CD4-positive, alpha-beta T cell (primary cell): Measurements from ENCODE around the gene ALDH1A2. TPM values are rescaled to one million over a fixed set of nuclear protein-coding genes. Genes with fewer than 3 reads are reported as not detected.

Experiments used
- ATAC-seq: fragments of 200-7000 bp; cut with Tn5 transposase; one replicate; pipeline ENCODE4 v1.10.0; 2022; ENCODE audit warnings: mild to moderate bottlenecking; ENCODE audit not compliant: poor library complexity
- CTCF ChIA-PET: fragments of 350-600 bp; sonication (Branson Sonifier 250); formaldehyde crosslinking; loops from one replicate; lab custom pipeline; 2021; ENCODE audit warnings: antibody characterized with exemption, inconsistent platforms; lab: Charles Lee
- POLR2A ChIA-PET: fragments of 350-600 bp; sonication (Branson Sonifier 250); formaldehyde crosslinking; loops from one replicate; lab custom pipeline; 2021; ENCODE audit warnings: antibody characterized with exemption, inconsistent platforms; lab: Charles Lee
- DNase-seq, 14 experiments: peaks; one replicate each; pipeline ENCODE4 v3.0.0-alpha.2; 2013 to 2020; ENCODE audit warnings: mixed read lengths in 2 of 14
- H3K27ac ChIP-seq, 2 donors: one replicate each; pipeline versions ENCODE4 v1.5.1 to v1.7.0; 2013; ENCODE audit warnings: low read length in 2 of 2, low read depth in 1 of 2, mild to moderate bottlenecking in 1 of 2
- H3K27me3 ChIP-seq, 2 experiments: 1 replicate in 1 of 2; 2 replicates in 1 of 2; pipeline versions ENCODE4 v1.6.1 to v1.7.0; 2013; ENCODE audit warnings: low read length in 2 of 2, control low read depth in 1 of 2, mild to moderate bottlenecking in 1 of 2, moderate library complexity in 1 of 2; ENCODE audit not compliant: insufficient read depth in 2 of 2, control insufficient read depth in 1 of 2
- H3K36me3 ChIP-seq: one replicate; pipeline ENCODE4 v1.6.1; 2013; ENCODE audit warnings: low read length, control low read depth; ENCODE audit not compliant: insufficient read depth
- H3K4me1 ChIP-seq: one replicate; pipeline ENCODE4 v1.6.1; 2013; ENCODE audit warnings: low read length, control low read depth; ENCODE audit not compliant: insufficient read depth
- H3K4me3 ChIP-seq: one replicate; pipeline ENCODE4 v1.5.1; 2013; ENCODE audit warnings: mild to moderate bottlenecking, low read length, moderate library complexity
- H3K9me3 ChIP-seq, 2 experiments: 1 replicate in 1 of 2; 2 replicates in 1 of 2; pipeline versions ENCODE4 v1.6.1 to v1.7.0; 2013; ENCODE audit warnings: low read length in 2 of 2, mild to moderate bottlenecking in 2 of 2, control low read depth in 1 of 2, moderate library complexity in 1 of 2; ENCODE audit not compliant: control insufficient read depth in 1 of 2, insufficient read depth in 1 of 2
- H3K27ac Mint-ChIP-seq: one replicate; pipeline ENCODE4 v1.8.0; 2020; ENCODE audit warnings: mixed read lengths
- H3K27me3 Mint-ChIP-seq: one replicate; pipeline ENCODE4 v1.8.0; 2021; ENCODE audit warnings: mixed read lengths
- H3K36me3 Mint-ChIP-seq: one replicate; pipeline ENCODE4 v1.8.0; 2021; ENCODE audit warnings: low read depth, mixed read lengths
- H3K4me1 Mint-ChIP-seq: one replicate; pipeline ENCODE4 v1.8.0; 2021; ENCODE audit warnings: low read depth, mixed read lengths
- H3K4me3 Mint-ChIP-seq: one replicate; pipeline ENCODE4 v1.8.0; 2020; ENCODE audit warnings: mild to moderate bottlenecking, mixed read lengths
- H3K9me3 Mint-ChIP-seq: one replicate; pipeline ENCODE4 v1.8.0; 2020; ENCODE audit warnings: mixed read lengths
- intact Hi-C, 2 experiments: fragments of 100-400 bp; cut with DNase I in 1 of 2; cut with micrococcal nuclease in 1 of 2; formaldehyde crosslinking; loops; one replicate each; pipeline versions ENCODE4 v1.15.1 to v1.9.0; 2023 to 2025; cut with DNase I, micrococcal nuclease
- total RNA-seq, 174 experiments: library from RNA in 2 of 174; stranded (reverse) in 2 of 174; gene quantifications; one replicate each; pipeline ENCODE4 v1.2.3 and lab custom pipeline; 2021 to 2026
- TF ChIP-seq, protein P1 (sequence below): fragments of 200-600 bp; IDR thresholded peaks from one replicate; pipeline ENCODE4 v1.8.0; 2022; ENCODE audit warnings: antibody characterized with exemption, mild to moderate bottlenecking

Gene ALDH1A2
- total RNA-seq, 2 experiments from 2014 or later: not detected

DNA sequence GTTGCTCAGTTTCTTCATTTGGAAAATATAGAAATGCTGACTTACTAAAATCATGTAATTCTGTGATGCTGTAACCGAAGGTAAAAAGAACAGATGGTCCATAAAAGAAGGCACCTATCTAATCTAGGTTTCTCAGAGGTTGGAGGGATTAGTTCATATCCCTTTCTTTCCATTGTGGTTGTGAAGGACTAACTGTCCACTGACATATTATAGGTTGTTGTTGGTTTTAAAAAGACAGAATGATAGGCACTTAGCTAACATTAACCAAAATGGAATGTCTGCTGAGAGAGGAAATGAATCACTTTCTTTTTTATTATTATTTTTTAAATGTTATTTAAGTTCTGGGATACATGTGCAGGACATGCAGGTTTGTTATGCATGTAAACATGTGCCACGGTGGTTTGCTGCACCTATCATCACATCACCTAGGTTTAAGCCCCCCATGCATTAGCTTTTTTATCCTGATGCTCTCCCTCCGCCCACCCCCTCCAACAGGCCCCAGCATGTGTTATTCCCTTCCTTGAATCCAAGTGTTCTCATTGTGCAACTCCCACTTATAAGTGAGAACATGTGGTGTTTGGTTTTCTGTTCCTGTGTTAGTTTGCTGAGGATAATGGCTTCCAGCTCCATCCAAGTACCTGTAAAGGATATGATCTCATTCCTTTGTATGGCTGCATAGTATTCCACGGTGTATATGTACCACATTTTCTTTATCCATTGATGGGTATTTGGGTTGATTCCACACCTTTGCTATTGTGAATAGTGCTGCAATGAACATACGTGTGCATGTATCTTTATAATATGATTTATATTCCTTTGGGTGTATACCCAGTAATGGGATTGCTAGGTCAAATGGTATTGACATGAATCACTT lies 45.8 kb downstream of the ALDH1A2 start:
- CTCF ChIA-PET: no interaction called here
- Histone ChIP-seq H3K9me3 (peaks cover 8 to 14% of the 10 kb centered on the region in 2 experiments), H3K27me3 (peaks cover 8 to 12% of the 10 kb centered on the region in 2 experiments), H3K27ac (no peak overlapping the region), H3K4me3 (no peak overlapping the region), H3K36me3 (no peaks in the 10 kb centered on the region), H3K4me1 (no peaks in the 10 kb centered on the region)
- Mint-ChIP-seq H3K27ac (no peak overlapping the region), H3K27me3 (peaks cover 40% of the 10 kb centered on the region), H3K4me3 (no peak overlapping the region), H3K36me3 (no peaks in the 10 kb centered on the region), H3K9me3 (peaks cover 16% of the 10 kb centered on the region), H3K4me1 (no peaks in the 10 kb centered on the region)
- DNase-seq (no peak), ATAC-seq (no peak)
- intact Hi-C loops: no loop called here
- POLR2A ChIA-PET: no interaction called here
- TF ChIP-seq, protein P1, sequence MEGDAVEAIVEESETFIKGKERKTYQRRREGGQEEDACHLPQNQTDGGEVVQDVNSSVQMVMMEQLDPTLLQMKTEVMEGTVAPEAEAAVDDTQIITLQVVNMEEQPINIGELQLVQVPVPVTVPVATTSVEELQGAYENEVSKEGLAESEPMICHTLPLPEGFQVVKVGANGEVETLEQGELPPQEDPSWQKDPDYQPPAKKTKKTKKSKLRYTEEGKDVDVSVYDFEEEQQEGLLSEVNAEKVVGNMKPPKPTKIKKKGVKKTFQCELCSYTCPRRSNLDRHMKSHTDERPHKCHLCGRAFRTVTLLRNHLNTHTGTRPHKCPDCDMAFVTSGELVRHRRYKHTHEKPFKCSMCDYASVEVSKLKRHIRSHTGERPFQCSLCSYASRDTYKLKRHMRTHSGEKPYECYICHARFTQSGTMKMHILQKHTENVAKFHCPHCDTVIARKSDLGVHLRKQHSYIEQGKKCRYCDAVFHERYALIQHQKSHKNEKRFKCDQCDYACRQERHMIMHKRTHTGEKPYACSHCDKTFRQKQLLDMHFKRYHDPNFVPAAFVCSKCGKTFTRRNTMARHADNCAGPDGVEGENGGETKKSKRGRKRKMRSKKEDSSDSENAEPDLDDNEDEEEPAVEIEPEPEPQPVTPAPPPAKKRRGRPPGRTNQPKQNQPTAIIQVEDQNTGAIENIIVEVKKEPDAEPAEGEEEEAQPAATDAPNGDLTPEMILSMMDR: no peak

DNA sequence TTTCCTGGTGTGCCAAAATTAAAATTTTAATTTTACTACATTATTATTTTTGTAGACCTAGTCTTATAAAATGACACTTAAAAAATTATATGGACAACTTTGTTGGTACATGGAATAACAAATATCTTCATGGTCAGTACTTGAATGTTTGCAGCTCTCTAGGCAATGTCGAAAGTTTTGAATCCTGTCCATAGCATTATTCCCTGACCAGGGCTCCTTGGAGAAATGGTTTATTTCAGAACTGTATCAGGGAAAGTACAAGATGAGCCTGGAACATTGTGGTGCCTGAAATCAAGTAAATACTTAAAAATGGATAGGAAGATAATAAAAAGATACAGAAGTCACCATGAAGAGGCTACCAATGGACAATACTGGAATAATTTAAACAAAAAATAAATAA lies 47.6 kb downstream of the ALDH1A2 start:
- Histone ChIP-seq H3K4me1 (no peaks in the 10 kb centered on the region), H3K27me3 (peaks cover 8 to 17% of the 10 kb centered on the region in 2 experiments), H3K27ac (no peak overlapping the region), H3K9me3 (peaks cover 8 to 10% of the 10 kb centered on the region in 2 experiments), H3K36me3 (no peaks in the 10 kb centered on the region), H3K4me3 (no peak overlapping the region)
- H3K27ac Mint-ChIP-seq: no peak overlapping the region
- TF ChIP-seq, protein P1: no peak
- H3K9me3 Mint-ChIP-seq: peaks cover 7% of the 10 kb centered on the region
- no peak overlapping the region for H3K4me3 Mint-ChIP-seq
- DNase-seq (no peak), ATAC-seq (no peak)
- POLR2A ChIA-PET: no interaction called here
- H3K4me1 Mint-ChIP-seq: no peaks in the 10 kb centered on the region
- CTCF ChIA-PET: no interaction called here
- intact Hi-C loops: no loop called here
- no peaks in the 10 kb centered on the region for H3K36me3 Mint-ChIP-seq
- H3K27me3 Mint-ChIP-seq: peaks cover 58% of the 10 kb centered on the region

DNA sequence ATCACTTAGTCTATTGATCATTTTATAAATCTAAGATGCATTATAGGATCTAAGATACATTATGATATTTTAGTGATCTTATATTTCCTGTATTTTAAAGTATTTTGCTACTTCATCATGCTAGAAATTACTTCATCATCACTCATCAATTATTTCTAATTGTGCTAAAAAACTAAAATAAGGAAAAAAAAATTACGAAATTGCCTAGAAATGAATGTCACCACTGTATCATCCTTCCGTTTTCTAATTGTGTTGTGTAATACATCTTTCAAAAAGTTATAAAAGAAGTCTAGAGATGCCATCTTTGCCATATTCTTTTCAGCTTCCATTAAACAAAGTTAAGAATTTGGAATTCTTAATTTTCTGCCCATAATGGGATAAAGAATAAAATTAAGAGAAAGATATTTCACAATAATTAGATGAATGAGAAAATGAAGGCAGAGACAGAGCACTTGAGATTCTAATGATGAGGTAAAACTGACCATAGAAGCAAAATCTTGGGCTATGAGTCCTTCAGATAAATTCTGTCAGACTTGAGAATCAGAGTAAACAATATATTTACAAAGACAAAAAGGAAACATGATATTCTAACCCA lies 48.8 kb downstream of the ALDH1A2 start:
- peaks cover 57% of the 10 kb centered on the region for H3K27me3 Mint-ChIP-seq
- intact Hi-C loops: no loop called here
- TF ChIP-seq, protein P1: no peak
- Histone ChIP-seq H3K4me1 (no peaks in the 10 kb centered on the region), H3K9me3 (peaks cover 0 to 5% of the 10 kb centered on the region in 2 experiments), H3K27ac (no peak overlapping the region), H3K4me3 (no peak overlapping the region), H3K36me3 (no peaks in the 10 kb centered on the region), H3K27me3 (peaks cover 5 to 24% of the 10 kb centered on the region in 2 experiments)
- no peak for DNase-seq
- no peaks in the 10 kb centered on the region for H3K9me3 Mint-ChIP-seq
- no peaks in the 10 kb centered on the region for H3K4me1 Mint-ChIP-seq
- POLR2A ChIA-PET: interaction anchor here (0.7 kb wide), 1 partner anchor 787 kb away, joined by 3 read pairs; no protein-coding TSS in a partner anchor
- ATAC-seq: no peak
- H3K4me3 Mint-ChIP-seq: no peak overlapping the region
- CTCF ChIA-PET: no interaction called here
- H3K27ac Mint-ChIP-seq: no peak overlapping the region
- no peaks in the 10 kb centered on the region for H3K36me3 Mint-ChIP-seq
